ENCODE data around the gene UTS2B.

UTS2B gene

GRCh38 chr3:191329654-191330529, at the start of gene UTS2B:
UTS2B (minus strand) TSS chr3:191330526; CDS start chr3:191282189, 48,337 bp downstream.
- DNase-seq, result peak; percentile 20

- no peak for DNase-seq
Observed at GRCh38 chr3:191380001-191380400, 49.7 kb upstream of the UTS2B start.

- no peak for DNase-seq
Observed at GRCh38 chr3:191379446-191379845, 49.1 kb upstream of the UTS2B start.

- DNase-seq, result no peak
Observed at GRCh38 chr3:191378142-191378812, 48.0 kb upstream of the UTS2B start.

GRCh38 chr3:191376516-191377141, 46.3 kb upstream of the UTS2B start:
- no peak for DNase-seq

GRCh38 chr3:191373327-191373726, 43.0 kb upstream of the UTS2B start:
- DNase-seq, result no peak

GRCh38 chr3:191372122-191372521, 41.8 kb upstream of the UTS2B start:
- no peak for DNase-seq

- DNase-seq, result no peak
Observed at GRCh38 chr3:191369616-191370010, 39.3 kb upstream of the UTS2B start.

- no peak for DNase-seq
Observed at GRCh38 chr3:191368755-191369615, 38.7 kb upstream of the UTS2B start.

GRCh38 chr3:191366675-191367074, 36.3 kb upstream of the UTS2B start:
- DNase-seq, result no peak

- no peak for DNase-seq
Observed at GRCh38 chr3:191363221-191363620, 32.9 kb upstream of the UTS2B start.

- no peak for DNase-seq
Observed at GRCh38 chr3:191362524-191363090, 32.3 kb upstream of the UTS2B start.

- no peak for DNase-seq
Observed at GRCh38 chr3:191362037-191362436, 31.7 kb upstream of the UTS2B start.

- no peak for DNase-seq
Observed at GRCh38 chr3:191361456-191361855, 31.1 kb upstream of the UTS2B start.

- no peak for DNase-seq
Observed at GRCh38 chr3:191360620-191361019, 30.3 kb upstream of the UTS2B start.

- DNase-seq, result no peak
Observed at GRCh38 chr3:191358929-191359328, 28.6 kb upstream of the UTS2B start.

GRCh38 chr3:191357909-191358308, 27.6 kb upstream of the UTS2B start:
- DNase-seq, result no peak

GRCh38 chr3:191356631-191357439, 26.5 kb upstream of the UTS2B start:
- DNase-seq, result no peak

- DNase-seq, result no peak
Observed at GRCh38 chr3:191355406-191355805, 25.1 kb upstream of the UTS2B start.

GRCh38 chr3:191353022-191353777, 22.9 kb upstream of the UTS2B start:
- DNase-seq, result no peak

- DNase-seq, result no peak
Observed at GRCh38 chr3:191352014-191352413, 21.7 kb upstream of the UTS2B start.

All from CD4-positive, alpha-beta T cell treated with Interleukin-17A for 4 hours (primary cell).